ENCODE data around the gene CCDC148. TPM values are rescaled to one million over a fixed set of nuclear protein-coding genes. Genes with fewer than 3 reads are reported as not detected.

CCDC148 gene
- total and polyA plus RNA-seq, 10 of the 15 experiments (the other 5 are each of a cell fraction or from before 2014, with no cell fraction given): 0.07 to 0.30 (median 0.18) TPM; not detected in 7

DNA sequence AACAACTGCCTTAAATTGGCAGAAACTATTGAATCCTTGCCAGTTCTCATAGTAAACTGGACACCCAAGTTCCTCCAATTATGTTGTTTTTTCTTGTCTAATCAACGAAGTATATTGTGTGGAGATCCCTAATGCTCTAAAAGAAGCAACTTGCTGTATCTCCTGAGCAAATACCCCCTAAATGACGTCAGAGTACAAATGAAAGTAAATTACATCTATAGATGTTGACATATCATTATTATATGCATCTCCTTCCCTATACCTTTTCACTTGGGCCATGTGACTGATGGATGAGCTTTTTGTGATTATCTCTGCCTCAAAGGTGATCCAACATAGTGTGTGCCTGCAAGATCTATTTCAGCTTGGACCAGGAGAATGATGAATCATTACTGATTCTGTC, 159.4 kb downstream of the CCDC148 start (continued):
- TF ChIP-seq, protein P1, sequence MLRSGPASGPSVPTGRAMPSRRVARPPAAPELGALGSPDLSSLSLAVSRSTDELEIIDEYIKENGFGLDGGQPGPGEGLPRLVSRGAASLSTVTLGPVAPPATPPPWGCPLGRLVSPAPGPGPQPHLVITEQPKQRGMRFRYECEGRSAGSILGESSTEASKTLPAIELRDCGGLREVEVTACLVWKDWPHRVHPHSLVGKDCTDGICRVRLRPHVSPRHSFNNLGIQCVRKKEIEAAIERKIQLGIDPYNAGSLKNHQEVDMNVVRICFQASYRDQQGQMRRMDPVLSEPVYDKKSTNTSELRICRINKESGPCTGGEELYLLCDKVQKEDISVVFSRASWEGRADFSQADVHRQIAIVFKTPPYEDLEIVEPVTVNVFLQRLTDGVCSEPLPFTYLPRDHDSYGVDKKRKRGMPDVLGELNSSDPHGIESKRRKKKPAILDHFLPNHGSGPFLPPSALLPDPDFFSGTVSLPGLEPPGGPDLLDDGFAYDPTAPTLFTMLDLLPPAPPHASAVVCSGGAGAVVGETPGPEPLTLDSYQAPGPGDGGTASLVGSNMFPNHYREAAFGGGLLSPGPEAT (IDR thresholded peaks at IDR 0.05; ENCODE audit: low read depth): no peak

DNA sequence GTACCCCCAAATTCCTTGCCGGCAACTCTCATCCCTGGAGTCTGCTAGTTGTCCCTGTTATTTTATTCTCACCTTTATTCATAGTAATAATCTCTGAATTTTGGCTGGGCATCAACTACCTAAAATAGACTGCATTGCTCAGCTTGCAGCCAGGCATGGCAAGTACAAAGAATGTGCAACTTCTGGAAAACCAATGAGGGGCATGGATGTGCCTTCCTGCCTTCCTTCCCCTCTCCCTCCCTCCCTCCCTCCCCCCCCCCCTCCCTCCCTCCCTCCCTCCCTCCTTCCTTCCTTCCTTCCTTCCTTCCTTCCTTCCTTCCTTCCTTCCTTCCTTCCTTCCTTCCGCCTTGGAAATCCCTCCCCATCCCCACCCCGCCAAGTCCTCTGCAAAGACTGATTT, 162.8 kb downstream of the CCDC148 start:
- no TSS peak for BruUV-seq (replicated peaks)
- SMC1A ChIA-PET (ENCODE audit: uncharacterized antibody, unreplicated experiment): no interaction called here
- DNase-seq (ENCODE audit: low read depth, low spot score): no peak
- Histone ChIP-seq H3K4me1 (ENCODE audit: control insufficient read depth, insufficient read depth, low read length) (no peaks in the 10 kb centered on the region), H3K36me3 (ENCODE audit: control insufficient read depth in 2 of 2, insufficient read depth in 2 of 2, low read length in 1 of 2) (no peaks in the 10 kb centered on the region), H4K20me1 (ENCODE audit: control insufficient read depth, insufficient read depth) (no peaks in the 10 kb centered on the region), H3K9me3 (replicated peaks; ENCODE audit: control insufficient read depth, insufficient read depth, low read length) (no peaks in the 10 kb centered on the region), H3K4me3 (no peak overlapping the region), H3K27ac (ENCODE audit: control insufficient read depth, insufficient read depth) (no peak overlapping the region), H3K79me2 (ENCODE audit: control insufficient read depth, insufficient read depth, low read length) (no peaks in the 10 kb centered on the region), H3K27me3 (replicated peaks in 1 of 2; ENCODE audit: control insufficient read depth in 2 of 2, insufficient read depth in 2 of 2, low read length in 1 of 2) (no peaks in the 10 kb centered on the region), H3K4me2 (ENCODE audit: control insufficient read depth, insufficient read depth) (no peak overlapping the region), H3K9ac (ENCODE audit: control insufficient read depth, insufficient read depth, low read length) (no peak overlapping the region), H2AFZ (ENCODE audit: control insufficient read depth, low read depth, low read length) (no peak overlapping the region)
- CTCF ChIA-PET: no interaction called here
- 50% methylated on average over 2 of the region's 3 CpGs for WGBS (ENCODE audit: insufficient coverage, insufficient replicate concordance, low lambda C conversion rate, missing lambda C conversion rate)
- POLR2A ChIA-PET: no interaction called here
- intact Hi-C loops (cut with micrococcal nuclease; ENCODE audit: unreplicated experiment) (no loop called here), in situ Hi-C loops (cut with MboI) (no loop called here)
- FAIRE-seq: no peak
- RAD21 ChIA-PET (ENCODE audit: unreplicated experiment): no interaction called here
- ATAC-seq: no peak
- no peak for TF ChIP-seq RUNX3 (IDR thresholded peaks at IDR 0.05; ENCODE audit: low read length)
- no peak for TF ChIP-seq FOS (IDR thresholded peaks at IDR 0.05; ENCODE audit: borderline replicate concordance, extremely low read depth, insufficient read length)
- TF ChIP-seq NR2C2 (IDR thresholded peaks at IDR 0.05; ENCODE audit: borderline replicate concordance, control insufficient read depth, insufficient read length, low read depth): no peak
- no peak for TF ChIP-seq ZNF622 (IDR thresholded peaks at IDR 0.05)
- TF ChIP-seq BACH1 (IDR thresholded peaks at IDR 0.05; ENCODE audit: borderline replicate concordance): no peak
- TF ChIP-seq, protein P2, sequence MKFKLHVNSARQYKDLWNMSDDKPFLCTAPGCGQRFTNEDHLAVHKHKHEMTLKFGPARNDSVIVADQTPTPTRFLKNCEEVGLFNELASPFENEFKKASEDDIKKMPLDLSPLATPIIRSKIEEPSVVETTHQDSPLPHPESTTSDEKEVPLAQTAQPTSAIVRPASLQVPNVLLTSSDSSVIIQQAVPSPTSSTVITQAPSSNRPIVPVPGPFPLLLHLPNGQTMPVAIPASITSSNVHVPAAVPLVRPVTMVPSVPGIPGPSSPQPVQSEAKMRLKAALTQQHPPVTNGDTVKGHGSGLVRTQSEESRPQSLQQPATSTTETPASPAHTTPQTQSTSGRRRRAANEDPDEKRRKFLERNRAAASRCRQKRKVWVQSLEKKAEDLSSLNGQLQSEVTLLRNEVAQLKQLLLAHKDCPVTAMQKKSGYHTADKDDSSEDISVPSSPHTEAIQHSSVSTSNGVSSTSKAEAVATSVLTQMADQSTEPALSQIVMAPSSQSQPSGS (IDR thresholded peaks at IDR 0.05; ENCODE audit: low read length): no peak
- TF ChIP-seq, protein P3, sequence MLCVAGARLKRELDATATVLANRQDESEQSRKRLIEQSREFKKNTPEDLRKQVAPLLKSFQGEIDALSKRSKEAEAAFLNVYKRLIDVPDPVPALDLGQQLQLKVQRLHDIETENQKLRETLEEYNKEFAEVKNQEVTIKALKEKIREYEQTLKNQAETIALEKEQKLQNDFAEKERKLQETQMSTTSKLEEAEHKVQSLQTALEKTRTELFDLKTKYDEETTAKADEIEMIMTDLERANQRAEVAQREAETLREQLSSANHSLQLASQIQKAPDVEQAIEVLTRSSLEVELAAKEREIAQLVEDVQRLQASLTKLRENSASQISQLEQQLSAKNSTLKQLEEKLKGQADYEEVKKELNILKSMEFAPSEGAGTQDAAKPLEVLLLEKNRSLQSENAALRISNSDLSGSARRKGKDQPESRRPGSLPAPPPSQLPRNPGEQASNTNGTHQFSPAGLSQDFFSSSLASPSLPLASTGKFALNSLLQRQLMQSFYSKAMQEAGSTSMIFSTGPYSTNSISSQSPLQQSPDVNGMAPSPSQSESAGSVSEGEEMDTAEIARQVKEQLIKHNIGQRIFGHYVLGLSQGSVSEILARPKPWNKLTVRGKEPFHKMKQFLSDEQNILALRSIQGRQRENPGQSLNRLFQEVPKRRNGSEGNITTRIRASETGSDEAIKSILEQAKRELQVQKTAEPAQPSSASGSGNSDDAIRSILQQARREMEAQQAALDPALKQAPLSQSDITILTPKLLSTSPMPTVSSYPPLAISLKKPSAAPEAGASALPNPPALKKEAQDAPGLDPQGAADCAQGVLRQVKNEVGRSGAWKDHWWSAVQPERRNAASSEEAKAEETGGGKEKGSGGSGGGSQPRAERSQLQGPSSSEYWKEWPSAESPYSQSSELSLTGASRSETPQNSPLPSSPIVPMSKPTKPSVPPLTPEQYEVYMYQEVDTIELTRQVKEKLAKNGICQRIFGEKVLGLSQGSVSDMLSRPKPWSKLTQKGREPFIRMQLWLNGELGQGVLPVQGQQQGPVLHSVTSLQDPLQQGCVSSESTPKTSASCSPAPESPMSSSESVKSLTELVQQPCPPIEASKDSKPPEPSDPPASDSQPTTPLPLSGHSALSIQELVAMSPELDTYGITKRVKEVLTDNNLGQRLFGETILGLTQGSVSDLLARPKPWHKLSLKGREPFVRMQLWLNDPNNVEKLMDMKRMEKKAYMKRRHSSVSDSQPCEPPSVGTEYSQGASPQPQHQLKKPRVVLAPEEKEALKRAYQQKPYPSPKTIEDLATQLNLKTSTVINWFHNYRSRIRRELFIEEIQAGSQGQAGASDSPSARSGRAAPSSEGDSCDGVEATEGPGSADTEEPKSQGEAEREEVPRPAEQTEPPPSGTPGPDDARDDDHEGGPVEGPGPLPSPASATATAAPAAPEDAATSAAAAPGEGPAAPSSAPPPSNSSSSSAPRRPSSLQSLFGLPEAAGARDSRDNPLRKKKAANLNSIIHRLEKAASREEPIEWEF (IDR thresholded peaks at IDR 0.05; ENCODE audit: insufficient replicate concordance, low read depth, low read length): no peak
- no peak for TF ChIP-seq STAT3 (IDR thresholded peaks at IDR 0.05; ENCODE audit: low read depth, low read length)
- TF ChIP-seq MEF2A (IDR thresholded peaks at IDR 0.05; ENCODE audit: insufficient read depth, low read depth, low read length): no peak
- TF ChIP-seq, protein P1 (IDR thresholded peaks at IDR 0.05; ENCODE audit: low read depth): no peak
